Naive B cell (primary cell): ENCODE data around the gene DNAJC21. TPM values are rescaled to one million over a fixed set of nuclear protein-coding genes. Genes with fewer than 3 reads are reported as not detected.

Source experiments
- ATAC-seq, 2 donors: fragments of 150-1000 bp; cut with Tn5 transposase; 2 replicates each; pipeline ENCODE4 v1.10.0; 2021; ENCODE audit warnings: low read depth in 2 of 2, mild to moderate bottlenecking in 2 of 2, moderate library complexity in 2 of 2
- DNase-seq: peaks from one replicate; pipeline ENCODE4 v3.0.0; 2022
- H3K27ac Mint-ChIP-seq, 6 donors: one replicate each; pipeline ENCODE4 v1.8.0; 2020 to 2022; ENCODE audit warnings: mild to moderate bottlenecking in 6 of 6, mixed read lengths in 6 of 6, moderate library complexity in 5 of 6, inconsistent platforms in 2 of 6
- H3K27me3 Mint-ChIP-seq, 3 donors: one replicate each; pipeline ENCODE4 v1.8.0; 2021 to 2022; ENCODE audit warnings: mixed read lengths in 3 of 3, mild to moderate bottlenecking in 1 of 3
- H3K36me3 Mint-ChIP-seq, 2 donors: one replicate each; pipeline ENCODE4 v1.8.0; 2020 to 2022; ENCODE audit warnings: mixed read lengths in 2 of 2, inconsistent platforms in 1 of 2, mild to moderate bottlenecking in 1 of 2
- H3K4me1 Mint-ChIP-seq, 3 donors: one replicate each; pipeline ENCODE4 v1.8.0; 2020 to 2022; ENCODE audit warnings: mixed read lengths in 3 of 3, inconsistent platforms in 1 of 3, mild to moderate bottlenecking in 1 of 3, moderate library complexity in 1 of 3
- H3K4me3 Mint-ChIP-seq, 8 donors: one replicate each; pipeline ENCODE4 v1.8.0; 2020 to 2022; ENCODE audit warnings: mild to moderate bottlenecking in 8 of 8, mixed read lengths in 8 of 8, moderate library complexity in 8 of 8, inconsistent platforms in 2 of 8
- H3K9me3 Mint-ChIP-seq, 7 donors: one replicate each; pipeline ENCODE4 v1.8.0; 2020 to 2022; ENCODE audit warnings: mixed read lengths in 7 of 7, mild to moderate bottlenecking in 5 of 7, inconsistent platforms in 2 of 7, moderate library complexity in 1 of 7
- polyA plus RNA-seq, 6 donors: library from polyadenylated mRNA; unstranded; fragments of 300-500 nt; fragmentation: Illumina TruSeq; gene quantifications; one replicate each; pipeline ENCODE4 v1.2.3, GENCODE V29; 2021; ENCODE audit warnings: low read depth in 6 of 6

DNAJC21 gene
- polyA plus RNA-seq, 6 donors from 2014 or later = 6.6 to 30.8 (median 21.6) TPM

- no peaks in the 10 kb centered on the region for H3K9me3 Mint-ChIP-seq
- H3K36me3 Mint-ChIP-seq = peaks cover 0 to 5% of the 10 kb centered on the region in 2 donors
- no peak overlapping the region for H3K27ac Mint-ChIP-seq
- peaks cover 21 to 28% (median 26%) of the 10 kb centered on the region in 3 donors for H3K4me1 Mint-ChIP-seq
- H3K27me3 Mint-ChIP-seq = no peaks in the 10 kb centered on the region
- DNase-seq = no peak
- peak overlapping the region in 1 of 8 donors; percentile 99 for H3K4me3 Mint-ChIP-seq
- no peak for ATAC-seq
Observed at GRCh38 chr5:34928267-34928666, 1.1 kb upstream of the DNAJC21 start.

DNA sequence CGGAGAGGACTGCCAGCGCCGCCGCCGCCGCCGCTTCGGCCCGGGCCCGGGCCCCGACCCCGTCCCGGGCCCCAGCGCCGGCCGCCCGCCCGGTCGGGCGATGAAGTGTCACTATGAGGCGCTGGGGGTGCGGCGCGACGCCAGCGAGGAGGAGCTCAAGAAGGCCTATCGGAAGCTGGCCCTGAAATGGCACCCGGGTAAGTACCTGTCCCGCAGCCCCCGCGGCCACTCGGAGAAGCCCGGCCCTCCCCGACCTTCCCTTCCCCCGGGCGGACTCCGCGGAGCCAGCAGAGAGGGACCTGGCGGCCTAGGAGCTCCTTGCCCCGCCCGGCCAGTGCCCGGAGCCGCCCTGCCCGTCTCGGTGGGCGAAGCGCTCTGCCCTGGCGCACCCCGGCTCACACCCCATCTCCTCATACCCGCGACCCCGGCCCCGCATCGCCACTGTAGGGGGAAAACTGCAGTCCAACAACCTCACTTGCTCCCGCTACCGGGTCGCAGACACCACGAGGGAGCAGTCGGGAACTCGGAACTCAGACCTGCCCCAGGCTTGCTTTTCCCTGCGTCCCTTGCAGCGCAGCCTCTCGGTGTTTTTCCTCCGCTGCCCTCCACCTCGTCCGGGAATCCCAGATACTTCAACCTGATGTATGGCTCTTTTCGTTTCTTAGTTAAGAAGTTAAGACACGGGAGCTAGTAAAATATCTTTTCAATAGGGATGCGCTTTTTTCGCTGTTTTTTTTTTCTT lies 532 bp downstream of the DNAJC21 start:
- H3K27me3 Mint-ChIP-seq = no peaks in the 10 kb centered on the region
- H3K36me3 Mint-ChIP-seq = peaks cover 0 to 6% of the 10 kb centered on the region in 2 donors
- peaks cover 26 to 34% (median 26%) of the 10 kb centered on the region in 3 donors for H3K4me1 Mint-ChIP-seq
- ATAC-seq = peak; percentile 72 to 76
- no peaks in the 10 kb centered on the region for H3K9me3 Mint-ChIP-seq
- peak overlapping the region; percentile 95 to 99 (median 97) for H3K4me3 Mint-ChIP-seq
- DNase-seq = peak; percentile 83
- H3K27ac Mint-ChIP-seq = peak overlapping the region; percentile 95 to 99 (median 98)

DNA sequence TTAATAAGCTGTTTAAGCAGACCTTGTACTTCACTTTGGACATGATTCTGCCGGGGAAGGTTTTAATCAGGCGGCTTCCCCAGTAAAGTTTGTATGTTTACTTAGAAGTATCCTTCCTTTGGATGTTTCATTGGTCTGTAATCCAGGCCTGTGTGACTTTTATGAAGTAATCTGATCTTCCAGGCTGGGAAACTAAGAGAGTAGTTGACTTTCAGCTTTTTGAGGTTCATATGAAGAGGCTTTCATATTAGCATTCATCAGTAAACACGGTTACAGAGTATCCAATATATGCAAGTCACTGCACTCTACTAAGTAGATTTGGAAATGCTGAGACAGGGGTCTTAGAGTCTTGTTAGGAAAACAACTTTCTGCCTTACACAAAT lies 1.1 kb downstream of the DNAJC21 start:
- peak overlapping the region; percentile 95 to 99 (median 98) for H3K27ac Mint-ChIP-seq
- no peaks in the 10 kb centered on the region for H3K9me3 Mint-ChIP-seq
- H3K4me1 Mint-ChIP-seq = peaks cover 26 to 34% (median 26%) of the 10 kb centered on the region in 3 donors
- peak overlapping the region; percentile 95 to 99 (median 97) for H3K4me3 Mint-ChIP-seq
- H3K27me3 Mint-ChIP-seq = no peaks in the 10 kb centered on the region
- DNase-seq (no peak), ATAC-seq (no peak)
- H3K36me3 Mint-ChIP-seq = peaks cover 0 to 6% of the 10 kb centered on the region in 2 donors

DNA sequence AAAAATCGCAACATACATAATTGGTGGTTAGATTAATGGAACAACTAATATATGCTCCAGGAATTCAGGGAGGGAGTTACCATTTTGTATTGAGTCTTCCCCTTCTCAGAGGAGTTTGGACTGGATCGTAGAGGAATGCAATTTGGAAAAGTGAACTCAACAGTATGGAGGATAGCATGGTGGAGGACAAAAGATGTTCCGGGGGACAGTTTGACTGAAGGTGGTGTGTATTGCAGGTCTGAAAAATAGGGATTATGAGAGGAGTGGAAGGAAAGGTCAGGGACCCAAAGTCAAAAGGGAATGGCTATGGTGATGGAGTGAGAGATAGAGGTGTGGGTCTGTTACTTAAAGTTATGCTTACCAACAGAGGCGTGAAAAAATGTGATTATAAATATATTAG lies 1.5 kb downstream of the DNAJC21 start:
- no peaks in the 10 kb centered on the region for H3K9me3 Mint-ChIP-seq
- H3K4me1 Mint-ChIP-seq = peaks cover 26 to 34% (median 26%) of the 10 kb centered on the region in 3 donors
- DNase-seq (no peak), ATAC-seq (no peak)
- H3K27ac Mint-ChIP-seq = peak overlapping the region in 5 of 6 donors; percentile 23 to 98 (median 97)
- peak overlapping the region; percentile 0 to 99 (median 96) for H3K4me3 Mint-ChIP-seq
- H3K27me3 Mint-ChIP-seq = no peaks in the 10 kb centered on the region
- H3K36me3 Mint-ChIP-seq = peaks cover 0 to 8% of the 10 kb centered on the region in 2 donors

DNA sequence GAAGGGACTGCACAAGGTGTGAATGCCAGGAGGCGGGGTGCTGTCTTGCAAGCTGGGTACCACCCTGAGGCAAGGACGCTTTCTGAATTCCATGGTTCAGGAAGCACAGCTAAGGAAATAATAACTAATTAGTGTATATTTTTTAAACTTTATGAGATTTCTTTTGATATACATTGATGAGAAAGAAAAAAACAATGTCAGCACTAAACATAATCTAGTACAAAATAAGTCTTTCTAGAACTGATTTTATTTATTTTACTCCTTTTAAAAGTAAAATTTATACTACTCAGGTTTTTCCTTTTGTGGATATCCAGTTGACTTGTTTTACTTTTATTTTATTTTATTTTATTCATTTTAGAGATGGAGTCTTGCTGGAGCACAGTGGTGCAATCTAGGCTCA lies 3.6 kb downstream of the DNAJC21 start:
- H3K36me3 Mint-ChIP-seq = peaks cover 8 to 16% of the 10 kb centered on the region in 2 donors
- no peak for ATAC-seq

GRCh38 chr5:34941936-34942335 lies 12.6 kb downstream of the DNAJC21 start:
- Mint-ChIP-seq H3K27ac (peak overlapping the region in 1 of 6 donors; percentile 26), H3K36me3 (peaks cover 29 to 34% of the 10 kb centered on the region in 2 donors), H3K27me3 (no peaks in the 10 kb centered on the region), H3K4me1 (no peaks in the 10 kb centered on the region), H3K4me3 (no peak overlapping the region), H3K9me3 (no peaks in the 10 kb centered on the region)
- no peak for ATAC-seq
- DNase-seq = no peak

More for the DNA sequence above, 3.6 kb downstream of the DNAJC21 start:
- no peak overlapping the region for H3K4me3 Mint-ChIP-seq
- peak overlapping the region in 1 of 6 donors; percentile 22 for H3K27ac Mint-ChIP-seq
- no peaks in the 10 kb centered on the region for H3K27me3 Mint-ChIP-seq
- no peaks in the 10 kb centered on the region for H3K9me3 Mint-ChIP-seq
- no peak for DNase-seq
- H3K4me1 Mint-ChIP-seq = peaks cover 26 to 34% (median 26%) of the 10 kb centered on the region in 3 donors

DNA sequence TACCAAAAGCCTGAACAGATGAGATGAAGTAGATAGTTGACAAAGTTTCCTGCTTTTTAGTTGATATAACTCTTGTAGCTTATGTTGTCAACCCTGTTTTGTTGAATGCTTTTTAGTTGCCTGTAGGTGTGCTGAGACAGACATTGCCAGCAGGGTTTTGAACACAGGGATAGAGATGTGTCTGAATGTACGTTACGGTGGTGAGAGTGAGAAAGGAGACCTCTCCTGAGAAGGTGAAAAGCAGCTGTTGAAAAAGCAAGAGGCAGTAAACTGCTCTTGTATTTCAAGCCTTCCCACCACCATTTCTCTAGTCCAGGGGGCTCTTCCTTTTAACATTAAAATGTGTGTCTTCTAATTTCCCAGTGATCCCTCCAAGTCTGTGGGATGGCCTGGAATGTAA lies 14.7 kb downstream of the DNAJC21 start:
- ATAC-seq (no peak), DNase-seq (no peak)
- Mint-ChIP-seq H3K27ac (peak overlapping the region in 1 of 6 donors; percentile 72), H3K36me3 (peaks cover 26 to 31% of the 10 kb centered on the region in 2 donors), H3K9me3 (no peaks in the 10 kb centered on the region), H3K27me3 (no peaks in the 10 kb centered on the region), H3K4me3 (no peak overlapping the region), H3K4me1 (no peaks in the 10 kb centered on the region)

GRCh38 chr5:34944460-34945047 lies 15.2 kb downstream of the DNAJC21 start:
- Mint-ChIP-seq H3K27me3 (no peaks in the 10 kb centered on the region), H3K4me1 (no peaks in the 10 kb centered on the region), H3K9me3 (no peaks in the 10 kb centered on the region)

DNA sequence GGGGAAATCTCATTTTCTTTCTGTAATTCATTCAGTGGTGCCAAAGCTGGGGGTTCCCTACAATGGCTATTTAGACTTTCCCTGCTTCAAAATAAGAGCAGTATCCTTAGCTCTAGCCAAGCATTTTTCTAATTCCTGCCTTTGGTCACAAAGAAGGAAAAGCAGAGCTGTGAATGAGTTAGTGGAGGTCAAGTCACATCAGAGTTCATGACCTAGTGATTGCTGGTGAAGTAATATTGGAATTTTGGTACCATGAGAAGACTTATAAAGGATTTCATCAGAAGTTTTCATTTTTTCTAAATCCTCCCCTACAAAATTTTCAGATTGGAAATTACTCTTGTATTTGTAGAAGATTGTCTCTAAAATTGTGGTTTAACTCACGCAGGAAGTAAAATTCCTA lies 28.0 kb downstream of the DNAJC21 start:
- Mint-ChIP-seq H3K9me3 (no peaks in the 10 kb centered on the region), H3K4me3 (no peak overlapping the region), H3K27ac (no peak overlapping the region), H3K4me1 (peaks cover 0 to 7% (median 0%) of the 10 kb centered on the region in 3 donors), H3K27me3 (no peaks in the 10 kb centered on the region), H3K36me3 (peaks cover 0 to 20% of the 10 kb centered on the region in 2 donors)
- DNase-seq (no peak), ATAC-seq (no peak)

More at GRCh38 chr5:34944460-34945047, 15.2 kb downstream of the DNAJC21 start:
- H3K36me3 Mint-ChIP-seq = peaks cover 30 to 36% of the 10 kb centered on the region in 2 donors
- ATAC-seq (no peak), DNase-seq (no peak)
- no peak overlapping the region for H3K4me3 Mint-ChIP-seq
- H3K27ac Mint-ChIP-seq = no peak overlapping the region

DNA sequence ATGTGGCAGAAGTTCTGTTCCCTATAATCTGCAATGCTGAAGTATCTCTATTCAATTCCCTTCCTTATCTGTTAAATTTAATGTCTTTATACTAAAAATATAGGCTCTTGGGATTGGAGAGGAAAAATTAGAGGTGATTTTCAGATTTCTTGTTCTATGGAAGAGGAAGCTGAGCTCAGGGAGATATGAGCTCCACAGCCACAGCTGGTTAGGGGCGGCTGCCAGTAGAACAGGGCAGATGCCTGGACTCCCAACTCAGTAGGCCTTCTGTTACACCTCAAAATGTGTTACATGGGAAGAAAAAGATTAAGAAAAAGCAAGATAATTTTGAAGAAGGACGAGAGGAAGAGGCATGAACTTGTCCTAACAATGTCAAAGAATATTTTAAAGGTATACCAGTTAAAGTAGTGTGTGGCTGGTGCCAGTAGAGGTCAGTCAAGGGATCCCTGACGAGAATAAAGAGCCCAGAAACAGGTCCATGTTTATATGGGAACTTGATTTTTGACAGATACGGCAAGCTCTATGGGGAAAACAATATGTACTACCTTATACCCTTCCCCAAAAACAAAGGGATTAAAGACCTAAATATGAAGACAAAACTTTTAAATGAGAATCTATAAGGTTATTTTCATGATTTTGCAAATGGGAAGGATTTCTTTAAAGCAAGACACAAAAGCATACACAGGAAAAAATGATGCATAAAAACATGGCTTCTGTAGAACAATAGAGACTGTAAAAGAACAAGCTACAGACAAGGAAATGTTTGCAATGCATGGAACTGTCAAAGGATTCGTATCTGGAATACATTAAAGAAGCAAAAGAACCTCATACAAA lies 28.7 kb downstream of the DNAJC21 start:
- no peaks in the 10 kb centered on the region for H3K9me3 Mint-ChIP-seq
- H3K4me3 Mint-ChIP-seq = no peak overlapping the region
- peaks cover 0 to 17% of the 10 kb centered on the region in 2 donors for H3K36me3 Mint-ChIP-seq
- no peaks in the 10 kb centered on the region for H3K27me3 Mint-ChIP-seq
- DNase-seq (no peak), ATAC-seq (no peak)
- peaks cover 0 to 7% (median 0%) of the 10 kb centered on the region in 3 donors for H3K4me1 Mint-ChIP-seq
- H3K27ac Mint-ChIP-seq = peak overlapping the region in 1 of 6 donors; percentile 5

DNA sequence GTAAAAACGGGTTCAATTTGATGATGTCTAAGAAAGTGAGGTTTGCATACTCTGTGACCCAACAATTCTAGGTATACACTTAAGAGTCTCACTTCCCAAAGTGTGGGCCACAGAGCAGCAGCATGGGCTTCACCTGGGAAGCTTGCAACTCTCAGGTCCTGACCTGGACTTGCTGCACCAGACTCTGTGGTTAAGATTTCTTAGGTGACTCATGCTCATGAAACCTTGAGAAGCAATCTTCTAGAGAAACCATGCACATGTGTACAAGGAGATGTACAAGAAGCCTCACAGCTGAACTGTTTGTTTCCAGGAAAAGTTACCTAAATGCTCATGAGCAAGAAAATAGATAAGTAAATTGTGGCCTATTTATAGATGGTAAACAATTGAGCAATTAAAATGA lies 30.0 kb downstream of the DNAJC21 start:
- peaks cover 0 to 16% of the 10 kb centered on the region in 2 donors for H3K36me3 Mint-ChIP-seq
- no peaks in the 10 kb centered on the region for H3K9me3 Mint-ChIP-seq
- H3K4me3 Mint-ChIP-seq = no peak overlapping the region
- ATAC-seq = no peak
- DNase-seq = no peak
- no peaks in the 10 kb centered on the region for H3K27me3 Mint-ChIP-seq
- H3K4me1 Mint-ChIP-seq = peaks cover 0 to 7% (median 0%) of the 10 kb centered on the region in 3 donors
- H3K27ac Mint-ChIP-seq = peak overlapping the region in 4 of 6 donors; percentile 33 to 41 (median 36)

GRCh38 chr5:34967540-34967939 lies 38.2 kb downstream of the DNAJC21 start:
- ATAC-seq (no peak), DNase-seq (no peak)
- H3K9me3 Mint-ChIP-seq = peaks cover 4 to 18% (median 9%) of the 10 kb centered on the region in 7 donors
- H3K36me3 Mint-ChIP-seq = peaks cover 6 to 19% of the 10 kb centered on the region in 2 donors
- no peak overlapping the region for H3K4me3 Mint-ChIP-seq
- no peak overlapping the region for H3K27ac Mint-ChIP-seq
- H3K4me1 Mint-ChIP-seq = no peaks in the 10 kb centered on the region
- H3K27me3 Mint-ChIP-seq = no peaks in the 10 kb centered on the region

DNA sequence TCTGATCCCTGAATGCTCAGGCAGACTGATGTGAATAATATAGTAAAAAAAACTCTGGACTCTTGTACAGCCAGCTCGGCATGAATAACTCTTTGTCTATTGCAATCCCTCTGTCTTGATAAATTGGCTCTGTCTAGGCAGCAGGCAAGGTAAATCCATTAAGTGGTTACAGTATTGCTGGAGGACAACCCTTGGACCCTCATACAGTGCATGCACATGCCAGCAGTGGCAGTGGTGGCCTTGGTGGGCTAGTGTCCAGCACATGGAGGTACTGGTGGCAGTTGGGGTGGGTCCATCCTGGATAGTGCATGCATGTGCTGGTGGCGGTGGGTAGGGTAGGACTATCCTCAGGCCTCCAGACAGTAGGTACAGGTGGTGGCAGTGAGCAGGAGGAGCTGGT lies 38.9 kb downstream of the DNAJC21 start:
- Mint-ChIP-seq H3K27me3 (no peaks in the 10 kb centered on the region), H3K4me3 (no peak overlapping the region), H3K4me1 (no peaks in the 10 kb centered on the region), H3K27ac (no peak overlapping the region), H3K9me3 (peaks cover 4 to 18% (median 9%) of the 10 kb centered on the region in 7 donors), H3K36me3 (peaks cover 6 to 19% of the 10 kb centered on the region in 2 donors)
- ATAC-seq (no peak), DNase-seq (no peak)
